Upper lobe of left lung (tissue), 6 donors: Measurements from ENCODE around the gene FCN1. TPM values are rescaled to one million over a fixed set of nuclear protein-coding genes. Genes with fewer than 3 reads are reported as not detected.

Experiments
- ATAC-seq, 2 donors: fragments of 200-7000 bp; cut with Tn5 transposase; one replicate each; pipeline ENCODE4 v1.9.1; 2022; ENCODE audit warnings: mild to moderate bottlenecking in 2 of 2, moderate library complexity in 2 of 2; ENCODE audit not compliant: low FRiP score in 2 of 2
- DNase-seq, 2 donors: peaks; one replicate each; pipeline ENCODE4 v3.0.0-alpha.2; 2019 to 2020
- H3K27ac ChIP-seq, 4 donors: fragments of 200-600 bp; sonication (generic); one replicate each; pipeline ENCODE4 v1.5.1; 2016 to 2019
- H3K27me3 ChIP-seq, 4 donors: fragments of 200-600 bp; sonication (generic); one replicate each; pipeline ENCODE4 v1.5.1; 2017 to 2019
- H3K36me3 ChIP-seq, 4 donors: fragments of 200-600 bp; sonication (generic); one replicate each; pipeline ENCODE4 v1.5.1; 2016 to 2019
- H3K4me1 ChIP-seq, 4 donors: fragments of 200-600 bp; sonication (generic); one replicate each; pipeline ENCODE4 v1.5.1; 2018 to 2019
- H3K4me3 ChIP-seq, 4 donors: fragments of 200-600 bp; sonication (generic); one replicate each; pipeline ENCODE4 v1.5.1; 2017 to 2019; ENCODE audit warnings: mild to moderate bottlenecking in 2 of 4, moderate library complexity in 1 of 4
- H3K9me3 ChIP-seq, 4 donors: fragments of 200-600 bp; sonication (generic); one replicate each; pipeline ENCODE4 v1.5.1; 2018 to 2019
- EP300 ChIP-seq, 4 donors: sonication (generic); formaldehyde crosslinking; IDR thresholded peaks; one replicate each; pipeline ENCODE4 v1.5.1; 2017; ENCODE audit warnings: antibody characterized with exemption in 4 of 4, control low read depth in 2 of 4
- POLR2A ChIP-seq, 4 donors: fragments of 450-650 bp; IDR thresholded peaks; one replicate each; pipeline ENCODE4 v1.5.1; 2016 to 2017; ENCODE audit warnings: antibody characterized with exemption in 4 of 4, mild to moderate bottlenecking in 2 of 4
- POLR2AphosphoS5 ChIP-seq, 2 donors: sonication (generic); formaldehyde crosslinking; IDR thresholded peaks; one replicate each; pipeline ENCODE4 v1.5.1; 2017; ENCODE audit warnings: antibody characterized with exemption in 2 of 2
- WGBS, 2 donors: methylation state at CpG; one replicate each; pipeline ENCODE4 v1.1.5; 2017 to 2018; 5-methylcytosine and 5-hydroxymethylcytosine counted together
- total RNA-seq, 6 donors: library from RNA; depleted of rRNA in 4 of 6; stranded (reverse); fragments of >200 nt in 4 of 6; gene quantifications; one replicate each; pipeline versions ENCODE4 v1.1.0 to v1.2.1, GENCODE V29; 2016 to 2021
- TF ChIP-seq, protein P1 (sequence below), 6 experiments: fragments of 450-650 bp in 4 of 6; fragments of 200-600 bp in 2 of 6; sonication (generic) in 2 of 6; IDR thresholded peaks; one replicate each; pipeline ENCODE4 v1.5.1; 2016 to 2019; ENCODE audit warnings: antibody characterized with exemption in 6 of 6
- donor health status: DM: no; HTN: no; CAD: no; lungs with moderate emphysema.
- donor health status: DM: no; HTN: yes; CAD: no; lungs with severe emphysema.

The FCN1 gene
- total RNA-seq, 6 donors from 2014 or later: 11.5 to 147 (median 19.7) TPM

DNA sequence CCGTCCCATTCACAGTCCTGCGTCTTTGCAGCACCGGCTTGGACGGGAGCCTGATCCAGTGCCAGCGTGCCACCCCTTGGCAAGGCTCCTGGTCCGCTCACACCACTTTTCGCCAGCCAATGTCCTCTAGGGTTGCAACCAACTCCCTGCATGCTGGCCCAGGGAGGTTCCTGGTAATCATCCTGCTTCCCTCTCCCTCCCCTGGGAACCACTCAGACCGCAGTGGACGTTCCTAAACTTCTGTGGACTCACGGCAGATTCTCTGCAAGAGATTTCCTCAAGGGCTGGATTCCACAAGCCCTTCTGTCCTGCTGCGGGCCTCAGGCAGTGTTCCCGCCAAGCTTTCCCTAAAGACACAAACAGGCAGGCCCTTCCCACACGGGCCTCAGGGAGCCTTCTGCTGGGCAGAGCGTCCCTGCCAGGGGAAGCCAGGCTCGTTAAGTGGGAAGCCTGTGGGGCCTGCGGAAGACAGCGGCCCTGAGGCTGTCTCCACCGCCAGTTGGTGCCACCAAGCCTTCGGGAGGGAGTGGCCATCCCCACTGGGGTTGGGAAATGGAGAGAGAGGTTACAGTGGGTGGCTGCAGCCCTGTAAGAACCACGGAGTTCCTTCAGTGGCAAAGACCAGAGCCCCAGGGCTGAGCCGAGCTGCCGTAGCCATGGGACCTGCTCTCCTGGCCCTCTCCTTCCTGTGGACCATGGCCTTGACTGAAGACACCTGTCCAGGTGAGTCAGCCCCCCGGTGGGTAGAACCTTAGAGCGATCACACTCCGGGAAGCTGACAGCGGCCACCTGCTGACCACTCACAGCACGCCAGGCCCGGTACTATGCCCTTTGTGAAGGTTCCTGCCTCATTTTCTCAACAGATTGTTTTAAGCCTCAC, 53.5 kb downstream of the FCN1 start:
- Histone ChIP-seq H3K4me1 (no peaks in the 10 kb centered on the region), H3K36me3 (no peaks in the 10 kb centered on the region), H3K27me3 (no peaks in the 10 kb centered on the region), H3K9me3 (no peaks in the 10 kb centered on the region), H3K27ac (no peak overlapping the region), H3K4me3 (no peak overlapping the region)
- DNase-seq: peak in 1 of 2 donors; percentile 18
- TF ChIP-seq POLR2A (IDR thresholded peaks at IDR 0.05): no peak
- TF ChIP-seq, protein P1, sequence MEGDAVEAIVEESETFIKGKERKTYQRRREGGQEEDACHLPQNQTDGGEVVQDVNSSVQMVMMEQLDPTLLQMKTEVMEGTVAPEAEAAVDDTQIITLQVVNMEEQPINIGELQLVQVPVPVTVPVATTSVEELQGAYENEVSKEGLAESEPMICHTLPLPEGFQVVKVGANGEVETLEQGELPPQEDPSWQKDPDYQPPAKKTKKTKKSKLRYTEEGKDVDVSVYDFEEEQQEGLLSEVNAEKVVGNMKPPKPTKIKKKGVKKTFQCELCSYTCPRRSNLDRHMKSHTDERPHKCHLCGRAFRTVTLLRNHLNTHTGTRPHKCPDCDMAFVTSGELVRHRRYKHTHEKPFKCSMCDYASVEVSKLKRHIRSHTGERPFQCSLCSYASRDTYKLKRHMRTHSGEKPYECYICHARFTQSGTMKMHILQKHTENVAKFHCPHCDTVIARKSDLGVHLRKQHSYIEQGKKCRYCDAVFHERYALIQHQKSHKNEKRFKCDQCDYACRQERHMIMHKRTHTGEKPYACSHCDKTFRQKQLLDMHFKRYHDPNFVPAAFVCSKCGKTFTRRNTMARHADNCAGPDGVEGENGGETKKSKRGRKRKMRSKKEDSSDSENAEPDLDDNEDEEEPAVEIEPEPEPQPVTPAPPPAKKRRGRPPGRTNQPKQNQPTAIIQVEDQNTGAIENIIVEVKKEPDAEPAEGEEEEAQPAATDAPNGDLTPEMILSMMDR (IDR thresholded peaks at IDR 0.05): no peak
- no peak for TF ChIP-seq POLR2AphosphoS5 (IDR thresholded peaks at IDR 0.05)
- TF ChIP-seq EP300 (IDR thresholded peaks at IDR 0.05): no peak
- 77 to 81% methylated on average over 22 to 28 of the region's 28 CpGs for WGBS, 2 donors
- no peak for ATAC-seq

- no peak for TF ChIP-seq POLR2A (IDR thresholded peaks at IDR 0.05)
- TF ChIP-seq POLR2AphosphoS5 (IDR thresholded peaks at IDR 0.05): no peak
- TF ChIP-seq EP300 (IDR thresholded peaks at IDR 0.05): no peak
- TF ChIP-seq, protein P1 (IDR thresholded peaks at IDR 0.05): no peak
- WGBS, 2 donors: 74 to 92% methylated on average over 15 to 16 of the region's 16 CpGs
- no peak overlapping the region for H3K4me3 ChIP-seq
- DNase-seq: peak in 1 of 2 donors; percentile 14
- H3K36me3 ChIP-seq: no peaks in the 10 kb centered on the region
- H3K9me3 ChIP-seq: no peaks in the 10 kb centered on the region
- no peak overlapping the region for H3K27ac ChIP-seq
- no peak for ATAC-seq
- H3K27me3 ChIP-seq: no peaks in the 10 kb centered on the region
- H3K4me1 ChIP-seq: no peaks in the 10 kb centered on the region
These were observed 54.3 kb downstream of the FCN1 start for GRCh38 chr9:134863306-134863902.

DNA sequence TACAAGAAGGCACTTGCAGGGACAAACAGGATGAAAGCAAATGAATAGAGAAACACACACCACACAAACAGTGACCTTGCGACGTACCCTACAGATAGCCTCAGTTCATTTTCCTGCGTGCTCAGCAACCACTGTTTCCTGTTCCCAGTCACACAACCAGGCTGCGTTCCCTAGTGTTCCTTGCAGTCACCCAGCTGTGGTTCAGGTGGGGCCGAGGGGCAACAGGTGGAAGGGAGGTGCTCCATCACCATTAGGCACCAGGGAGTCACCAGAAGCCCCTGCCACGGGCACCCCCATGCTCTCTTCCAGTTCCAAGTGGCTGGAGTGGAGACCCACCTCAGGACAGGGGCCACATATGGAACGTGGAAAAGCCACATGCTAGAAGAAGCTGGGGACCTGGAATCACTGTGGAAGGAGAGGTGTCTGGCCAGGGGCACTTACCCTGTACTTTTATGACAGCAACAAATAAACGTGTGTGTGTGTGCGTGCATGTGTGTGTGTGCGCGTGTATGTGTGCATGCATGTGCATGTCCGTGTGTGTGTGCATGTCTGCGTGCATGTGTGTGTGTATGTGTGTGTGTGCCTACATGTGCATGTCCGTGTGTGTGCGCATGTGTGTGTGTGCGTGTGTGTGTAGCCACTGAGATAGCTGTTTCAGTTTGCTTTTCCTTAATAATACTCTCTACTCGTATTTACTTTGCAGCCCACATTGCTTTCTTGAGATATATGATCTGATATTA, 55.9 kb downstream of the FCN1 start:
- no peaks in the 10 kb centered on the region for H3K27me3 ChIP-seq
- TF ChIP-seq EP300 (IDR thresholded peaks at IDR 0.05) (no peak), POLR2AphosphoS5 (IDR thresholded peaks at IDR 0.05) (no peak), POLR2A (IDR thresholded peaks at IDR 0.05) (no peak)
- TF ChIP-seq, protein P1 (IDR thresholded peaks at IDR 0.05): no peak
- 82 to 86% methylated on average over 16 to 17 of the region's 17 CpGs for WGBS, 2 donors

DNA sequence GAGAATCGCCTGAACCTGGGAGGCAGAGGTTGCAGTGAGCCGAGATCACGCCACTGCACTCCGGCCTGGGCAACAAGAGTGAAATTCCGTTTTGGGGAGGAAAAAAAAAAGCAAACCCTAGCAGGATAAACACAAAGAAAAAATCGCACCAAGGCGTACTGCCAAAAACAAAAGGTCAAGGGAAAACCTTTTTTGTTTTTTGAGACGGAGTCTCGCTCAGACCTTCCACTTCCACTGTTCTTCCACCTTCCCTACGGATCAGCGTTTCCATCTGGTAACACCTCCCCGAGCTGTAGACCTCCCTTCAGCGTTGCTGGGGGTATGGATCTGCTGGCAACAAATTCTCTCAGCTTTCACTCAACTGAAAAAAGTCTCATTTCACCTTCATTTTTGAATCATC, 57.2 kb downstream of the FCN1 start:
- Histone ChIP-seq H3K27ac (no peak overlapping the region), H3K36me3 (no peaks in the 10 kb centered on the region), H3K27me3 (no peaks in the 10 kb centered on the region), H3K9me3 (no peaks in the 10 kb centered on the region), H3K4me3 (no peak overlapping the region), H3K4me1 (no peaks in the 10 kb centered on the region)
- TF ChIP-seq EP300 (IDR thresholded peaks at IDR 0.05) (no peak), POLR2AphosphoS5 (IDR thresholded peaks at IDR 0.05) (no peak), POLR2A (IDR thresholded peaks at IDR 0.05) (no peak)
- TF ChIP-seq, protein P1 (IDR thresholded peaks at IDR 0.05): no peak
- 79 to 82% methylated on average over 13 of the region's 13 CpGs for WGBS, 2 donors
- no peak for ATAC-seq
- no peak for DNase-seq

More for the DNA sequence above, 55.9 kb downstream of the FCN1 start:
- Histone ChIP-seq H3K27ac (no peak overlapping the region), H3K9me3 (no peaks in the 10 kb centered on the region), H3K4me3 (no peak overlapping the region), H3K4me1 (no peaks in the 10 kb centered on the region), H3K36me3 (no peaks in the 10 kb centered on the region)
- ATAC-seq: no peak
- peak in 1 of 2 donors; percentile 10 for DNase-seq
